SK-N-SH (cell line): ENCODE measurements around the gene PKNOX2. TPM values are rescaled to one million over a fixed set of nuclear protein-coding genes. Genes with fewer than 3 reads are reported as not detected.

Experiments used
- CTCF ChIA-PET: fragments of 300-600, 350-600 bp; formaldehyde crosslinking; extraction: SDS; loops from one replicate; lab custom pipeline; 2021; lab: Yijun Ruan, JAX
- POLR2A ChIA-PET: fragments of 350-600 bp; sonication (Branson Sonifier 250); formaldehyde crosslinking; extraction: SDS; loops from one replicate; lab custom pipeline; 2020; ENCODE audit warnings: antibody characterized with exemption, inconsistent platforms; lab: Yijun Ruan, JAX
- DNase-seq: peaks from one replicate; pipeline ENCODE4 v3.0.0; 2012
- H2AFZ ChIP-seq: fragments of 200-600 bp; sonication (generic); 2 replicates; pipeline ENCODE4 v1.8.1; 2016; ENCODE audit warnings: antibody characterized with exemption, mild to moderate bottlenecking, low read depth
- H3F3A ChIP-seq: fragments of 200-600 bp; sonication (generic); replicated peaks from 2 replicates; pipeline ENCODE3; 2016; ENCODE audit warnings: antibody characterized with exemption, mild to moderate bottlenecking; ENCODE audit not compliant: insufficient read depth
- H3K27ac ChIP-seq, 2 experiments: fragments of 200-500 bp in 1 of 2; fragments of 200-600 bp in 1 of 2; sonication (Bioruptor generic) in 1 of 2; sonication (generic), shearing (Covaris generic) in 1 of 2; 2 replicates each; pipeline versions ENCODE4 v1.5.1 to v1.6.1; 2014 to 2016; ENCODE audit warnings: low read depth in 2 of 2, inconsistent platforms in 1 of 2, low read length in 1 of 2, mild to moderate bottlenecking in 1 of 2, mixed read lengths in 1 of 2
- H3K27me3 ChIP-seq: fragments of 200-600 bp; sonication (generic), shearing (Covaris generic); 2 replicates; pipeline ENCODE4 v1.6.1; 2016; ENCODE audit warnings: mixed run types; ENCODE audit not compliant: insufficient read depth
- H3K36me3 ChIP-seq, 2 experiments: fragments of 200-500 bp in 1 of 2; fragments of 200-600 bp in 1 of 2; sonication (Bioruptor generic) in 1 of 2; sonication (generic) in 1 of 2; replicated peaks in 1 of 2; 2 replicates each; pipeline versions ENCODE3 to v1.5.1; 2014 to 2016; ENCODE audit warnings: low read length in 1 of 2, mild to moderate bottlenecking in 1 of 2; ENCODE audit not compliant: insufficient read depth in 2 of 2, control insufficient read depth in 1 of 2
- H3K4me1 ChIP-seq, 2 experiments: fragments of 200-500 bp in 1 of 2; fragments of 200-600 bp in 1 of 2; sonication (Bioruptor generic) in 1 of 2; sonication (generic), shearing (Covaris generic) in 1 of 2; 2 replicates each; pipeline versions ENCODE4 v1.5.1 to v1.6.1; 2014 to 2016; ENCODE audit warnings: low read depth in 1 of 2, low read length in 1 of 2, mixed run types in 1 of 2; ENCODE audit not compliant: insufficient read depth in 2 of 2, control insufficient read depth in 1 of 2
- H3K4me2 ChIP-seq: fragments of 200-600 bp; sonication (generic), shearing (Covaris generic); 2 replicates; pipeline ENCODE4 v1.6.1; 2017; ENCODE audit warnings: mixed run types
- H3K4me3 ChIP-seq, 2 experiments: fragments of 200-500 bp in 1 of 2; fragments of 200-600 bp in 1 of 2; sonication (Bioruptor generic) in 1 of 2; sonication (generic), shearing (Covaris generic) in 1 of 2; 2 replicates each; pipeline versions ENCODE4 v1.5.1 to v1.8.1; 2014 to 2016; ENCODE audit warnings: low read depth in 2 of 2, inconsistent platforms in 1 of 2, low read length in 1 of 2, mild to moderate bottlenecking in 1 of 2, mixed read lengths in 1 of 2, moderate library complexity in 1 of 2
- H3K79me2 ChIP-seq: fragments of 200-600 bp; sonication (generic); 2 replicates; pipeline ENCODE4 v1.8.1; 2017; ENCODE audit warnings: mild to moderate bottlenecking; ENCODE audit not compliant: insufficient read depth
- H3K9ac ChIP-seq: fragments of 200-600 bp; sonication (generic); 2 replicates; pipeline ENCODE4 v1.6.1; 2017; ENCODE audit warnings: mixed run types
- H3K9me2 ChIP-seq: fragments of 200-600 bp; sonication (generic); 2 replicates; pipeline ENCODE4 v1.6.1; 2017; ENCODE audit warnings: mixed run types
- H3K9me3 ChIP-seq: fragments of 200-600 bp; sonication (generic); 2 replicates; pipeline ENCODE4 v1.6.1; 2017; ENCODE audit warnings: mixed run types, mild to moderate bottlenecking, moderate library complexity
- H4K20me1 ChIP-seq: fragments of 200-600 bp; sonication (generic); 2 replicates; pipeline ENCODE4 v1.6.1; 2017; ENCODE audit warnings: mild to moderate bottlenecking, mixed run types; ENCODE audit not compliant: insufficient read depth
- CTCF ChIP-seq: fragments of 200-600 bp; sonication (generic); IDR thresholded peaks from 2 replicates; pipeline ENCODE4 v1.6.1; 2017; ENCODE audit warnings: antibody characterized with exemption, mild to moderate bottlenecking, moderate library complexity
- EZH2phosphoT487 ChIP-seq: fragments of 200-600 bp; sonication (generic); IDR thresholded peaks from 2 replicates; pipeline ENCODE4 v1.6.1; 2017; ENCODE audit warnings: low read depth, mixed run types, mild to moderate bottlenecking, antibody characterized with exemption, moderate library complexity, borderline replicate concordance
- FOXM1 ChIP-seq: IDR thresholded peaks from 2 replicates; pipeline ENCODE4 v1.4.0; 2012; ENCODE audit warnings: low read depth, mild to moderate bottlenecking
- GABPA ChIP-seq: IDR thresholded peaks from 2 replicates; pipeline ENCODE4 v1.4.0; 2012; ENCODE audit warnings: low read depth, mild to moderate bottlenecking
- GATA2 ChIP-seq: sonication (generic); formaldehyde crosslinking; IDR thresholded peaks from 2 replicates; pipeline ENCODE4 v1.5.0; 2020; ENCODE audit warnings: mild to moderate bottlenecking, missing genetic modification reagents
- MAX ChIP-seq: IDR thresholded peaks from 2 replicates; pipeline ENCODE4 v1.4.0; 2012; ENCODE audit warnings: low read depth
- NFIC ChIP-seq: IDR thresholded peaks from 2 replicates; pipeline ENCODE4 v1.4.0; 2012; ENCODE audit warnings: borderline replicate concordance
- PBX3 ChIP-seq: IDR thresholded peaks from 2 replicates; pipeline ENCODE4; 2012
- POLR2AphosphoS5 ChIP-seq: IDR thresholded peaks from 2 replicates; pipeline ENCODE4 v1.6.1; 2012; ENCODE audit warnings: low read depth, low read length
- RAD21 ChIP-seq: IDR thresholded peaks from 2 replicates; pipeline ENCODE4 v1.6.1; 2012; ENCODE audit warnings: mild to moderate bottlenecking, low read length
- RCOR1 ChIP-seq: fragments of 150-350 bp; IDR thresholded peaks from 2 replicates; pipeline ENCODE4 v1.6.1; 2017; ENCODE audit warnings: antibody characterized with exemption, low read length
- RXRA ChIP-seq: IDR thresholded peaks from 2 replicates; pipeline ENCODE4 v1.4.0; 2012; ENCODE audit warnings: low read depth, mild to moderate bottlenecking, borderline replicate concordance
- TCF12 ChIP-seq: IDR thresholded peaks from 2 replicates; pipeline ENCODE4 v1.4.0; 2012
- USF2 ChIP-seq: fragments of 150-350 bp; IDR thresholded peaks from 2 replicates; pipeline ENCODE4 v1.6.1; 2017; ENCODE audit warnings: antibody characterized with exemption, low read length, low read depth, borderline replicate concordance
- YY1 ChIP-seq: IDR thresholded peaks from 2 replicates; pipeline ENCODE4 v1.4.0; 2012; ENCODE audit warnings: low read depth, mild to moderate bottlenecking
- WGBS: methylation state at CpG from one replicate; pipeline ENCODE4 v1.1.6; 2017; ENCODE audit warnings: low lambda C conversion rate; 5-methylcytosine and 5-hydroxymethylcytosine counted together
- polyA plus RNA-seq, 3 experiments: library from polyadenylated mRNA; depleted of rRNA; stranded (reverse); fragments of >200 nt; gene quantifications; 2 replicates each; pipeline ENCODE4 v1.2.3, GENCODE V29; 2012

Gene PKNOX2
- polyA plus RNA-seq, 1 of the 3 experiments (the other 2 are of a cell fraction) = 0.02 TPM

GRCh38 chr11:125274774-125275173 lies 110.2 kb downstream of the PKNOX2 start:
- POLR2A ChIA-PET = no interaction called here
- Histone ChIP-seq H3K4me2 (no peak overlapping the region), H3K9ac (no peak overlapping the region), H3K27ac (no peak overlapping the region), H3K79me2 (no peaks in the 10 kb centered on the region), H3K9me3 (no peaks in the 10 kb centered on the region), H3K4me3 (no peak overlapping the region), H3K4me1 (no peaks in the 10 kb centered on the region), H3K9me2 (no peaks in the 10 kb centered on the region), H3F3A (no peaks in the 10 kb centered on the region), H2AFZ (no peak overlapping the region), H3K36me3 (no peaks in the 10 kb centered on the region), H3K27me3 (no peaks in the 10 kb centered on the region), H4K20me1 (no peaks in the 10 kb centered on the region)
- WGBS = 43% methylated on average over 4 of the region's 4 CpGs
- TF ChIP-seq GATA2 (CRISPR knock-in tag) (no peak), NFIC (no peak), GABPA (no peak), RAD21 (no peak), USF2 (no peak), PBX3 (no peak), EZH2phosphoT487 (no peak)
- no peak for DNase-seq
- CTCF ChIA-PET = interaction anchor here (1.2 kb wide), 1 partner anchor 23 kb away, joined by 4 read pairs; no protein-coding TSS in a partner anchor

GRCh38 chr11:125275905-125276618 lies 111.5 kb downstream of the PKNOX2 start:
- no peaks in the 10 kb centered on the region for H4K20me1 ChIP-seq
- TF ChIP-seq POLR2AphosphoS5 (no peak), MAX (no peak), YY1 (no peak), CTCF (no peak), RXRA (no peak), GATA2 (CRISPR knock-in tag) (no peak), TCF12 (no peak), USF2 (no peak), FOXM1 (no peak), PBX3 (no peak), RCOR1 (no peak)
- ChIA-PET CTCF (no interaction called here), POLR2A (no interaction called here)
- DNase-seq = no peak
- 42% methylated on average over 5 of the region's 5 CpGs for WGBS
- H3K27ac ChIP-seq = no peak overlapping the region
- no peaks in the 10 kb centered on the region; a peak in 1 of 4 replicates for H3K4me1 ChIP-seq
- no peaks in the 10 kb centered on the region for H3K9me3 ChIP-seq
- H3K4me2 ChIP-seq = no peak overlapping the region
- H3K4me3 ChIP-seq = no peak overlapping the region
- H3K9me2 ChIP-seq = no peaks in the 10 kb centered on the region
- no peaks in the 10 kb centered on the region for H3K36me3 ChIP-seq
- H3F3A ChIP-seq = no peaks in the 10 kb centered on the region
- no peaks in the 10 kb centered on the region for H3K79me2 ChIP-seq
- H3K27me3 ChIP-seq = no peaks in the 10 kb centered on the region
- no peak overlapping the region for H2AFZ ChIP-seq
- H3K9ac ChIP-seq = no peak overlapping the region
